A549 (cell line): ENCODE results near the gene PAQR8. TPM values are rescaled to one million over a fixed set of nuclear protein-coding genes. Genes with fewer than 3 reads are reported as not detected.

Experiments used
- ATAC-seq, 2 experiments: fragments of 200-7000 bp in 1 of 2; fragments of >200 bp in 1 of 2; cut with Nextera tagmentation in 1 of 2; cut with Tn5 transposase in 1 of 2; 3 replicates each; pipeline versions ENCODE4 v1.8.0 to v1.9.1; 2018 to 2020; ENCODE audit warnings: mild to moderate bottlenecking in 1 of 2, moderate library complexity in 1 of 2
- CTCF ChIA-PET: fragments of 300-600 bp; sonication (Branson Sonifier 250); formaldehyde crosslinking; extraction: SDS; loops from one replicate; lab custom pipeline; 2021; ENCODE audit warnings: antibody characterized with exemption, inconsistent platforms; lab: Yijun Ruan, JAX
- POLR2A ChIA-PET: fragments of 350-600 bp; formaldehyde crosslinking; extraction: SDS; loops from one replicate; lab custom pipeline; 2021; ENCODE audit warnings: antibody characterized with exemption, inconsistent platforms; lab: Yijun Ruan, JAX
- DNase-seq, 2 experiments: peaks; one replicate each; pipeline versions ENCODE4 v3.0.0 to v3.0.0-alpha.2; 2011 to 2016; ENCODE audit warnings: low read depth in 1 of 2, low spot score in 1 of 2
- FAIRE-seq: peaks from 2 replicates; lab custom pipeline; 2011; peaks lifted over from hg19 to GRCh38; lab: Jason Lieb, UNC
- H3K27ac ChIP-seq, 2 experiments: fragments of >200 bp; sonication (Bioruptor Twin); formaldehyde crosslinking; 3 replicates each; pipeline ENCODE4 v1.5.1; 2016 to 2017
- H3K4me1 ChIP-seq: fragments of >200 bp; sonication (Bioruptor Twin); formaldehyde crosslinking; 3 replicates; pipeline ENCODE4 v1.6.1; 2016
- H3K4me2 ChIP-seq: fragments of >200 bp; sonication (Bioruptor Twin); formaldehyde crosslinking; 3 replicates; pipeline ENCODE4 v1.6.1; 2016
- H3K4me3 ChIP-seq: fragments of >200 bp; sonication (Bioruptor Twin); formaldehyde crosslinking; 3 replicates; pipeline ENCODE4 v1.5.1; 2016
- H3K9me3 ChIP-seq: fragments of >200 bp; sonication (Bioruptor Twin); formaldehyde crosslinking; 3 replicates; pipeline ENCODE4 v1.6.1; 2016
- CHD2 ChIP-seq: fragments of 150-350 bp; IDR thresholded peaks from 2 replicates; pipeline ENCODE4 v1.6.1; 2014; ENCODE audit warnings: low read length; ENCODE audit not compliant: partially characterized antibody
- EHF ChIP-seq: fragments of 250-450 bp; sonication (Bioruptor Pico); IDR thresholded peaks from 2 replicates; pipeline ENCODE4 v1.5.0; 2020; ENCODE audit warnings: mild to moderate bottlenecking
- FOSB ChIP-seq: fragments of 250-450 bp; sonication (Bioruptor Pico); IDR thresholded peaks from 2 replicates; pipeline ENCODE4 v1.5.0; 2020; ENCODE audit warnings: mild to moderate bottlenecking, moderate library complexity
- HDAC2 ChIP-seq: fragments of 200-600 bp; sonication (generic); IDR thresholded peaks from 2 replicates; pipeline ENCODE4 v1.6.1; 2016
- KDM5A ChIP-seq: fragments of 200-600 bp; sonication (generic); IDR thresholded peaks from 2 replicates; pipeline ENCODE4 v1.6.1; 2016; ENCODE audit warnings: antibody characterized with exemption, mild to moderate bottlenecking
- MAFK ChIP-seq: fragments of 450-650 bp; IDR thresholded peaks from 2 replicates; pipeline ENCODE4 v1.6.1; 2014; ENCODE audit not compliant: partially characterized antibody
- NPAS2 ChIP-seq: fragments of 250-450 bp; sonication (Bioruptor Pico); IDR thresholded peaks from 2 replicates; pipeline ENCODE4 v1.8.0; 2022; ENCODE audit warnings: mild to moderate bottlenecking, moderate library complexity, borderline replicate concordance
- NR3C1 ChIP-seq: fragments of >200 bp; sonication (Bioruptor Twin); formaldehyde crosslinking; IDR thresholded peaks from 3 replicates; pipeline ENCODE4 v1.6.1; 2017
- PHF8 ChIP-seq: fragments of 200-600 bp; sonication (generic); IDR thresholded peaks from 2 replicates; pipeline ENCODE4 v1.6.1; 2016; ENCODE audit warnings: low read depth, mild to moderate bottlenecking, antibody characterized with exemption, moderate library complexity, borderline replicate concordance
- POLR2A ChIP-seq: IDR thresholded peaks from 2 replicates; pipeline ENCODE4 v1.6.1; 2012; ENCODE audit warnings: mild to moderate bottlenecking, low read length
- REST ChIP-seq: fragments of 200-600 bp; sonication (generic); IDR thresholded peaks from 2 replicates; pipeline ENCODE4 v1.6.1; 2016; ENCODE audit warnings: antibody characterized with exemption, mild to moderate bottlenecking, moderate library complexity
- RNF2 ChIP-seq: fragments of 200-600 bp; sonication (generic); IDR thresholded peaks from 2 replicates; pipeline ENCODE4 v1.6.1; 2016; ENCODE audit warnings: low read depth, mild to moderate bottlenecking, antibody characterized with exemption, moderate library complexity, borderline replicate concordance
- TFCP2L1 ChIP-seq: fragments of 250-450 bp; sonication (Bioruptor Pico); IDR thresholded peaks from 2 replicates; pipeline ENCODE4 v1.5.0; 2021; ENCODE audit warnings: mild to moderate bottlenecking
- ZFP36 ChIP-seq: fragments of 450-650 bp; IDR thresholded peaks from 2 replicates; pipeline ENCODE4 v1.6.1; 2014; ENCODE audit warnings: borderline replicate concordance; ENCODE audit not compliant: partially characterized antibody
- WGBS: methylation state at CpG from one replicate; pipeline ENCODE4 v1.1.6; 2017; ENCODE audit errors: missing lambda C conversion rate; 5-methylcytosine and 5-hydroxymethylcytosine counted together
- polyA plus RNA-seq, 4 experiments: library from polyadenylated mRNA; depleted of rRNA in 3 of 4; stranded (reverse); fragments of >200 nt; fragmentation: RNase III in 1 of 4; extraction: RNeasy Plus Mini Kit Qiagen cat#74134 plus additional on column Dnase treatment in 1 of 4; gene quantifications; 2 replicates in 3 of 4; 3 replicates in 1 of 4; pipeline ENCODE4 v1.2.3, GENCODE V29; 2011 to 2017
- TF ChIP-seq, protein P1 (sequence below): fragments of 150-350 bp; IDR thresholded peaks from 2 replicates; pipeline ENCODE4 v1.6.1; 2014; ENCODE audit warnings: low read depth, mild to moderate bottlenecking, low read length

PAQR8 gene
- polyA plus RNA-seq, 2 of the 4 experiments (the other 2 are of a cell fraction): 0.80 to 1.2 TPM

- no peak for TF ChIP-seq RNF2
- TF ChIP-seq KDM5A: no peak
- TF ChIP-seq CHD2: peak; percentile 94
- no peak for TF ChIP-seq NPAS2 (CRISPR knock-in tag)
- TF ChIP-seq, all 56 proteins: peak for 8
Measured at GRCh38 chr6:52419809-52420667, 58.1 kb downstream of the PAQR8 start, which contains the start of gene EFHC1 (continued).

DNA sequence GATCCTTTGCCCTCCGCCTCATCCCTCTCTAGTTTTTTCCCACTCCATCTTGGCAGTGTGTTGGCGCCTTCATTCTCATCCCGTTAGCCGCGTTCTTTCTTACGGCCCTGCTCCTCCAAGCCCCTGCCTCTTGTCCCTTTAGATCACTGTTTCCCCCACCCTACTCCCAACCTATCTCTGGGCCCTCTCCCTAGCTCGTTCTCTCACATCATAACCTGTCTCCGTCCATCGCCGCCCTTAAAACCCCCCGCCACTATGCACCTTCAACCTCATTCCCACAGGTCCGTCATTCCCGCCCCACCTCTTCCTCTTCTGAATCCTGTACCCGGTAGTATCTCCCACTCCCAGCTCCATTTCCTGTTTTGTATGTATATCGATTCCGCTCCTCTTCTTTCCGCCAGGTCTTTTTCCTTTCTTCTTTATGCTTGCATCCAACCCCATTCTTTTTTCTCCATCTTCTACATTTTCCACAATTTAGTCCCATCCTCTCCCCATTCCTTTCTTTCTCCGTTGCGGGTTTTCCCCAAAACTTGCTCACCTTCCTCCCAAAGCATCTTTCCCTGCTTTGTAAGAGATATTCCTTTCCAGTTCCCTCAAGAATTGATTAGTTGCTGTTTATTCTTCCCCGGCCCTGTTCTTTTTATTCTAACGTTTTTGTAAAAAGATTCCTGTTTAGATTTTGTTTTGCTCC is 58.9 kb downstream of the PAQR8 start:
- H3K4me2 ChIP-seq: peak overlapping the region; percentile 79
- ChIA-PET CTCF (interaction anchor here (0.7 to 6.8 kb wide), 5 partner anchors 13 to 240 kb away, joined by 3 to 86 read pairs (median 4); no protein-coding TSS in a partner anchor), POLR2A (interaction anchor here (1.2 to 2.3 kb wide), 7 partner anchors 13 to 174 kb away, joined by 4 to 12 read pairs (median 7); partner anchors contain the start of gene MCM3)
- peak; percentile 65 to 76 for ATAC-seq
- peak overlapping the region; percentile 67 for H3K4me3 ChIP-seq
- peak in 1 of 2 experiments; percentile 67 for DNase-seq
- H3K4me1 ChIP-seq: peaks cover 43% of the 10 kb centered on the region
- H3K9me3 ChIP-seq: no peaks in the 10 kb centered on the region
- WGBS: 1% methylated on average over 21 of the region's 21 CpGs
- no peak for TF ChIP-seq NR3C1
- TF ChIP-seq EHF (CRISPR knock-in tag): no peak
- TF ChIP-seq TFCP2L1 (CRISPR knock-in tag): no peak
- TF ChIP-seq PHF8: peak; percentile 32; the same call in 1 of the 2 replicates
- peak; percentile 28 for TF ChIP-seq POLR2A
- peak overlapping the region; percentile 72 to 85 for H3K27ac ChIP-seq
- no peak for FAIRE-seq

DNA sequence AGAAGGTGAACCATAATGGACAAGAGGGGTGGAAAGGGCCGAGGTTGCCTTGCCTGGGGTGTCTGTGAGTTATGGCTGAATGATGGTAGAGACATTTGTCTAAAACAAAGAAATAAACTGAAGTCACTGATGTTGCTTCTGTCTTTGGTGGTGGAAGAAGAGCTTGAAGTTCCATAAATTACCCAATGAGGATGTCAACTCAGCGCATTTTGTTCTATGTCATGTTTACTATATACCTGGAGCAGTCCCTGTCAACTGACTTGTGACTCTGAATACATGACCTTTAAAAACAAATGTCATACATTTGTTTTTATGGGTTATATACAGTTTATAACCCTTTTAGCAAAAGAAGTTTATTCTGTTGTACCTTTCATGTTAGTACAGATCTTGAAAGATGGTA is 60.2 kb downstream of the PAQR8 start:
- H3K9me3 ChIP-seq: no peaks in the 10 kb centered on the region
- no peak overlapping the region for H3K4me3 ChIP-seq
- FAIRE-seq (no peak), DNase-seq (no peak), ATAC-seq (no peak)
- ChIA-PET CTCF (interaction anchor here (1.8 kb wide), 1 partner anchor 14 kb away, joined by 7 read pairs; no protein-coding TSS in a partner anchor), POLR2A (no interaction called here)
- 96% methylated on average over 2 of the region's 2 CpGs for WGBS
- TF ChIP-seq TFCP2L1 (CRISPR knock-in tag): no peak
- TF ChIP-seq MAFK: peak; percentile 60
- TF ChIP-seq, protein P1, sequence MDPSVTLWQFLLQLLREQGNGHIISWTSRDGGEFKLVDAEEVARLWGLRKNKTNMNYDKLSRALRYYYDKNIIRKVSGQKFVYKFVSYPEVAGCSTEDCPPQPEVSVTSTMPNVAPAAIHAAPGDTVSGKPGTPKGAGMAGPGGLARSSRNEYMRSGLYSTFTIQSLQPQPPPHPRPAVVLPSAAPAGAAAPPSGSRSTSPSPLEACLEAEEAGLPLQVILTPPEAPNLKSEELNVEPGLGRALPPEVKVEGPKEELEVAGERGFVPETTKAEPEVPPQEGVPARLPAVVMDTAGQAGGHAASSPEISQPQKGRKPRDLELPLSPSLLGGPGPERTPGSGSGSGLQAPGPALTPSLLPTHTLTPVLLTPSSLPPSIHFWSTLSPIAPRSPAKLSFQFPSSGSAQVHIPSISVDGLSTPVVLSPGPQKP: no peak
- no peak for TF ChIP-seq HDAC2
- TF ChIP-seq ZFP36: no peak
- TF ChIP-seq FOSB (CRISPR knock-in tag): no peak
- no peak for TF ChIP-seq REST
- H3K27ac ChIP-seq: no peak overlapping the region
- peaks cover 36% of the 10 kb centered on the region for H3K4me1 ChIP-seq
- H3K4me2 ChIP-seq: peak overlapping the region; percentile 79; the same call in 2 of the 3 replicates
